ENCODE data around the gene IFNGR2. TPM values are rescaled to one million over a fixed set of nuclear protein-coding genes. Genes with fewer than 3 reads are reported as not detected.

Gene IFNGR2
- total and polyA plus RNA-seq, 9 donors = 39.6 to 125 (median 46.7) TPM

DNA sequence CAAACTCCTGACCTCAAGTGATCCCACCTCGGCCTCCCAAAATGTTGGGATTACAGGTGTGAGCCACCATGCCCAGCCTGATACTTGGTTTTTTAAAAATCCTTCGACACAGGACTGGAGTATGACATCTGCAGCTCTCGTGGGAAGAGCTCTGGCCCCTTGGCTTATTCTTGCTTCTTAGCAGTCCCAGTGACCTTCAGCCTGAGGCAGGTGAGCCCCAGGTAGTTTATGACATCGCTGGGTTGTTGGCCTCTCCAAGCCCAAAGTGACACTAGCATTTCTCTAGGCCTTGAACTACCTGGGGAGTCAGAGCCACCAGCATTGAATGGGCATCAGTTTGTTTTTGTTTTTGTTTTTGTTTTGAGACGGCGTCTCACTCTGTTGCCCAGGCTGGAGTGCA, 15.9 kb upstream of the IFNGR2 start:
- Histone ChIP-seq H3K27ac (no peak overlapping the region), H3K27me3 (no peaks in the 10 kb centered on the region), H3K36me3 (no peaks in the 10 kb centered on the region), H3K9me3 (no peaks in the 10 kb centered on the region), H3K4me3 (no peak overlapping the region), H3K4me1 (ENCODE audit: insufficient read depth) (peaks cover 5% of the 10 kb centered on the region)
- WGBS, 3 donors = 92 to 96% (median 94%) methylated on average over 6 of the region's 6 CpGs
- no peak for DNase-seq
- intact Hi-C loops (cut with DNase I) = no loop called here
- TF ChIP-seq POLR2A (IDR thresholded peaks at IDR 0.05) = no peak
- no peak for TF ChIP-seq EP300 (IDR thresholded peaks at IDR 0.05)
- TF ChIP-seq, protein P1, sequence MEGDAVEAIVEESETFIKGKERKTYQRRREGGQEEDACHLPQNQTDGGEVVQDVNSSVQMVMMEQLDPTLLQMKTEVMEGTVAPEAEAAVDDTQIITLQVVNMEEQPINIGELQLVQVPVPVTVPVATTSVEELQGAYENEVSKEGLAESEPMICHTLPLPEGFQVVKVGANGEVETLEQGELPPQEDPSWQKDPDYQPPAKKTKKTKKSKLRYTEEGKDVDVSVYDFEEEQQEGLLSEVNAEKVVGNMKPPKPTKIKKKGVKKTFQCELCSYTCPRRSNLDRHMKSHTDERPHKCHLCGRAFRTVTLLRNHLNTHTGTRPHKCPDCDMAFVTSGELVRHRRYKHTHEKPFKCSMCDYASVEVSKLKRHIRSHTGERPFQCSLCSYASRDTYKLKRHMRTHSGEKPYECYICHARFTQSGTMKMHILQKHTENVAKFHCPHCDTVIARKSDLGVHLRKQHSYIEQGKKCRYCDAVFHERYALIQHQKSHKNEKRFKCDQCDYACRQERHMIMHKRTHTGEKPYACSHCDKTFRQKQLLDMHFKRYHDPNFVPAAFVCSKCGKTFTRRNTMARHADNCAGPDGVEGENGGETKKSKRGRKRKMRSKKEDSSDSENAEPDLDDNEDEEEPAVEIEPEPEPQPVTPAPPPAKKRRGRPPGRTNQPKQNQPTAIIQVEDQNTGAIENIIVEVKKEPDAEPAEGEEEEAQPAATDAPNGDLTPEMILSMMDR (IDR thresholded peaks at IDR 0.05) = no peak

DNA sequence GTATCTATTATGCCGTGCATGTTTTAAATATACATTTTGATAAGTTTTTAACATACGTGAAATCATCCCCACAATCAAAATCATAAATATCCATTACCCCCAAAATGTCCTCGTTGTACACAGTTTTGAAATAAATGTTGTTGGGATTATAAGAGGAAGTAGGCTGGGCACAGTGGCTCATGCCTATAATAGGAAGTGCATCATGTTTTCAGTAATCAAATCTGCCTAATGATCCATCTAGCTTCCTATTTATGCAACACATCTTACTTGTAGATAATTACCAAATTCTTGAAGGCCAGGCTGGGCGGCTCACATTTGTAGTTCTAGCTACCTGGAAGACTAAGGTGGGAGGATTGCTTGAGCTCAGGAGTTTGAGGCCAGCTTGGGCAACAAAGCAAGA, 15.0 kb upstream of the IFNGR2 start:
- Histone ChIP-seq H3K4me1 (ENCODE audit: insufficient read depth) (peaks cover 2% of the 10 kb centered on the region), H3K9me3 (no peaks in the 10 kb centered on the region), H3K36me3 (no peaks in the 10 kb centered on the region), H3K4me3 (no peak overlapping the region), H3K27ac (no peak overlapping the region), H3K27me3 (no peaks in the 10 kb centered on the region)
- intact Hi-C loops (cut with DNase I) = no loop called here
- DNase-seq = no peak
- 82 to 91% (median 83%) methylated on average over 4 of the region's 4 CpGs for WGBS, 3 donors
- TF ChIP-seq EP300 (IDR thresholded peaks at IDR 0.05) (no peak), POLR2A (IDR thresholded peaks at IDR 0.05) (no peak)
- TF ChIP-seq, protein P1 (IDR thresholded peaks at IDR 0.05) = no peak

DNA sequence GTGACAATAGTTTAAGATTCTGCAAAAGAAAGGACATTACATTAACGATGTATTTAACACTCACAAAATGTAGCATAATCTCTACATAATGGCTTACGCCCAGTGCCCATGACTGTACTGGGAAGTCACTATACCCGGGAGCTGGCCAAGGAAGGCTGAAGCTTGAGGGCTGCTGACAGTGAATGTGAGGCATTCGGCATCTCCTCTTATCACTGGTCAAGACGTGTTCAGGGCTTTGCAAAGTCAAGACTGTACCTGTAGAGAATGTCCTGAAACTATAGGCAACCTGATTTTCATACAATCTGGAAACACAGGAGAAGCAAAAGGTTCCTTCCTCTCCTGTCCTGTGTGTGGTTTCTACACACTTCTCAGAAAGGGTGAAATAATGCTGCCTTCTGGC, 12.7 kb upstream of the IFNGR2 start:
- H3K27ac ChIP-seq = no peak overlapping the region
- intact Hi-C loops (cut with DNase I) = no loop called here
- TF ChIP-seq POLR2A (IDR thresholded peaks at IDR 0.05) = no peak
- TF ChIP-seq, protein P1 (IDR thresholded peaks at IDR 0.05) = no peak
- no peak for TF ChIP-seq EP300 (IDR thresholded peaks at IDR 0.05)

DNA sequence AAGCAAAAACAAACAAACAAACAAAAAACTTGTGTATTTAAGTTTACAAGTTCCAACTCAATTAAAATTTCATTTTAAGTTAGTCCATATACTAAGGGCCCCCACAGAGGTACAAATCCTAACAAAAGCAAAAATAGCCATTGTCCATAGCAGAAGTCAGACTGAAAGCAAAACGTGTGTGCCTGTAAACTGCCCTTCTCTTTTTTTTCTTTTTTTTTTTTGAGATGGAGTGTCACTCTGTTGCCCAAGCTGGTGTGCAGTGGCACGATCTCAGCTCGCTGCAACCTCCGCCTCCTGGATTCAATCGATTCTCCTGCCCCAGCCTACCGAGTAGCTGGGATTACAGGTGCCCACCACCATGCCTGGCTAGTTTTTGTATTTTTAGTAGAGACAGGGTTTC, 11.6 kb upstream of the IFNGR2 start:
- Histone ChIP-seq H3K9me3 (no peaks in the 10 kb centered on the region), H3K4me1 (ENCODE audit: insufficient read depth) (no peaks in the 10 kb centered on the region), H3K36me3 (no peaks in the 10 kb centered on the region), H3K27me3 (no peaks in the 10 kb centered on the region), H3K27ac (no peak overlapping the region), H3K4me3 (no peak overlapping the region)
- intact Hi-C loops (cut with DNase I) = no loop called here
- WGBS, 3 donors = 80 to 85% (median 84%) methylated on average over 6 of the region's 6 CpGs
- DNase-seq = no peak
- TF ChIP-seq POLR2A (IDR thresholded peaks at IDR 0.05) = no peak
- TF ChIP-seq, protein P1 (IDR thresholded peaks at IDR 0.05) = no peak
- no peak for TF ChIP-seq EP300 (IDR thresholded peaks at IDR 0.05)

More for the DNA sequence above, 12.7 kb upstream of the IFNGR2 start:
- no peak for DNase-seq
- no peaks in the 10 kb centered on the region for H3K27me3 ChIP-seq
- no peaks in the 10 kb centered on the region for H3K4me1 ChIP-seq (ENCODE audit: insufficient read depth)
- H3K4me3 ChIP-seq = no peak overlapping the region
- no peaks in the 10 kb centered on the region for H3K9me3 ChIP-seq
- H3K36me3 ChIP-seq = no peaks in the 10 kb centered on the region
- WGBS, 3 donors = 71 to 83% (median 76%) methylated on average over 5 of the region's 5 CpGs

Measured in ovary (tissue), 9 donors.